Dedifferentiated amniotic fluid mesenchymal stem cell (primary cell): Measurements from ENCODE around the gene BCL6.

Experiments used
- DNase-seq: peaks from one replicate; pipeline ENCODE4 v3.0.0-alpha.2; 2016; ENCODE audit errors: extremely low spot score

The BCL6 gene

DNA sequence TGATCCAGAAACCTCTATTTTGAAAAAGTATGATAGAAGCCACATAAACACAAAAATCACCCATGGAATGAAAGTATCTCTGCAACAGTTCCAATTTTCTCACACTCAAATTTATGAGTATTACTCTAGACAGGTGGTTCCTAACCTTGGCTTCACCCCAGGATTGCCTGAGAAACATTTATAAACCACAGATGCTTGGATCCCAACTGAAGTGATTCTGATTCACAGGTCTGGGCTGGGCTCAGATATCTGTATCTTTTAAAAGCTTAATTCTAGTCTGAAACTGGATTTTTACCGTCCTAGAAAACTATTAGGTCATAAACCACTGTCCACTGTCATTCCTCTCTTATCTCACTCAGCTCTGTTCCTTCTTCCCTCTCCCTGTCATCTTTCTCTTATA is 67.7 kb downstream of the BCL6 start:
- no peak for DNase-seq

DNA sequence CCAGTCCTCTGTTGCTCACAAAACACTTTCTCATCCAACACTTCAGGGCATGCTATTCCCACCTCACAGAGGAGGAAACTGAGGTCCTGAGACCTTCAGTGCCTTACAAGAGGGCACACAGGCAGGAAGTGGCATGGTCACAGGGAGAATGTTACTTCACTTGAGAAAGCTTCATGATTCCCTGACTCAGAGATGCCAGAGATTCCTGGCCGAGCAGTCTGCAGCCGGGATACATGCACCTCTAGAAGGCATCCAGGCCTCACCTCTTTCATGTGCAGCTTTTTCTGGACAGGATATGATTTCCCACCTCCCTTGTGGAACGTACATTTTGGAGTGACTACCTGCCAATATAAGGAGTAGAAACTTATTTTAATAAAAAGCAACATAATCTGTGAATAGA is 72.3 kb downstream of the BCL6 start:
- no peak for DNase-seq
